Stimulated activated naive CD8-positive, alpha-beta T cell treated with anti-CD3 and anti-CD28 coated beads, Interleukin-15, amount 100 ng/mL, for 72 hours (primary cell): ENCODE results near the gene SRCIN1.

Experiments
- ATAC-seq: fragments of 150-1000 bp; cut with Tn5 transposase; 2 replicates; pipeline ENCODE4 v1.10.0; 2021; ENCODE audit warnings: mild to moderate bottlenecking, moderate library complexity
- DNase-seq, 2 donors: peaks; one replicate each; pipeline ENCODE4 v3.0.0; 2021 to 2022
- H3K27ac Mint-ChIP-seq, 2 donors: one replicate each; pipeline ENCODE4 v1.8.0; 2022; ENCODE audit warnings: mild to moderate bottlenecking in 2 of 2, mixed read lengths in 2 of 2, moderate library complexity in 2 of 2
- H3K27me3 Mint-ChIP-seq: one replicate; pipeline ENCODE4 v1.8.0; 2022; ENCODE audit warnings: mixed read lengths
- H3K4me1 Mint-ChIP-seq: one replicate; pipeline ENCODE4 v1.8.0; 2022; ENCODE audit warnings: mild to moderate bottlenecking, mixed read lengths
- H3K4me3 Mint-ChIP-seq, 2 donors: one replicate each; pipeline ENCODE4 v1.8.0; 2022; ENCODE audit warnings: mild to moderate bottlenecking in 2 of 2, mixed read lengths in 2 of 2, moderate library complexity in 1 of 2
- H3K9me3 Mint-ChIP-seq, 2 donors: one replicate each; pipeline ENCODE4 v1.8.0; 2022; ENCODE audit warnings: mixed read lengths in 2 of 2

The SRCIN1 gene

DNA sequence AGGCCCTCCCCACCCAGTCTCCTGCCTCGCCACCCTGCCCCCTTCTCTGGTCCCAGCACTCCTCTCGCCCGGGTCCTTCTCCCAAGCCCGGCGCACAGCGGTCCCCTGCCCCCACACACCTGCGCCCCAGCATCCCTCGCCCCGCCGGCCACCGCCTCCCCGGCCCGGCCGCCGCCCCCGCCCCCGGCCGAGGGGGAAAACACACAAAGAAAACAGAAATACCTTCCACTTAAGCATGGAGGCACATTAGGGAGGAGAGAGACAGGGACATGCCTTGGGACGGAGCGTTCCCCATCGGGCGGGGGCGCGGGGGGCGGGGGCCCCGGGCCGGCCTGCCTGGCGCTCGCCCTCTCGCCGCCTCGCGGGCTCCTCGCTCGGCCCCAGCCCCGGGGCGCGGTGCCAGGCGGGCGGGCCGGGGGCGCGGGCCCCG lies 326 bp downstream of the SRCIN1 start:
- Mint-ChIP-seq H3K27ac (no peak overlapping the region), H3K4me1 (peaks cover 37% of the 10 kb centered on the region), H3K27me3 (peaks cover 100% of the 10 kb centered on the region), H3K4me3 (peak overlapping the region; percentile 72 to 84), H3K9me3 (no peaks in the 10 kb centered on the region)
- ATAC-seq: peak; percentile 25
- DNase-seq: no peak

DNA sequence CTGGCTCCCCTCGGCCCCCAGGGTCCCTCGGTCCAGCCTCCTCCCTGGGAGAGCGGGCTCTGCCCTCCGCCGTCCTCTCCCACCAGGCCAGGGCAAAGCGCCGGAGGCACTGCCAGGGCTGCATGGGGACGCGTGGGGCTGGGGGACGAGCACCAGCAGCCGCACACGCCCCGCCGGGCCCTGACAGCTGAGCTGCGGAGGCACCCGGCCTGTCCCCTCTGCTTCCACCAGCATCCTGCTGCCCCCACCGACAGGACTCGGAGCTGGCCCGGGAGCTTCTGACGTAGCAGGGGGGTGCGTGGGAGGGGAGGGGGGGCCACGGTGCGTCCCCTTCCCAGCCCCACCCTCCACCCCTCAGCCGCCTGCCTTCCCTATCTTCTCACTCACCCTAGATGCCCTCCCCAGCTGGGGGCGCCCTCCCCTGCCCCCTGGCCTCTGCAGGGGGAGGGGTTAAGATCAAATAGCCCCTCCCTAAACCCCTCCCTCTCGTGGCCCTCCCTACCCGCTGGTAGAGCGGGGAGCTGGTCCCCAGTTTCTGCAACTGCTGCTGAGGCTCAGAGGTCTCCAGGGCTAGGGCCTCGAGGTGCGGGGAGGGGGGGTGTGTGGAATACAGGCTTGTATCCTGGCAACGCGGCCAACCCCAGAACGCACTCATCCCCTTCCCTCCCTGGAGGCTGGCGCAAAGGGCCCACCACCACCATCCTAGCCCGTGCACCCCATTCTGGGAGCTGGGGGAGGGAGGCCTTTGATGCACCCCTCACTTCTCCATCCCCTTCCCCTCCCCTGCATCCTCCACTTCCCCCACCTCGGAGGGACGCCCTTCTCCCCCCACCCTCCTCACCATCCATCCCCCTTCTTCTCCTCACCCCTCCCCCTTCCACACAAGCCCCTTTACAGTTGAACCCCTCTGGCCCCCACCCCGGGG lies 1.0 kb downstream of the SRCIN1 start:
- Mint-ChIP-seq H3K4me1 (peaks cover 37% of the 10 kb centered on the region), H3K27me3 (peaks cover 100% of the 10 kb centered on the region), H3K27ac (no peak overlapping the region), H3K9me3 (no peaks in the 10 kb centered on the region), H3K4me3 (peak overlapping the region; percentile 72 to 84)
- ATAC-seq: peak; percentile 42
- peak; percentile 35 to 43 for DNase-seq

DNA sequence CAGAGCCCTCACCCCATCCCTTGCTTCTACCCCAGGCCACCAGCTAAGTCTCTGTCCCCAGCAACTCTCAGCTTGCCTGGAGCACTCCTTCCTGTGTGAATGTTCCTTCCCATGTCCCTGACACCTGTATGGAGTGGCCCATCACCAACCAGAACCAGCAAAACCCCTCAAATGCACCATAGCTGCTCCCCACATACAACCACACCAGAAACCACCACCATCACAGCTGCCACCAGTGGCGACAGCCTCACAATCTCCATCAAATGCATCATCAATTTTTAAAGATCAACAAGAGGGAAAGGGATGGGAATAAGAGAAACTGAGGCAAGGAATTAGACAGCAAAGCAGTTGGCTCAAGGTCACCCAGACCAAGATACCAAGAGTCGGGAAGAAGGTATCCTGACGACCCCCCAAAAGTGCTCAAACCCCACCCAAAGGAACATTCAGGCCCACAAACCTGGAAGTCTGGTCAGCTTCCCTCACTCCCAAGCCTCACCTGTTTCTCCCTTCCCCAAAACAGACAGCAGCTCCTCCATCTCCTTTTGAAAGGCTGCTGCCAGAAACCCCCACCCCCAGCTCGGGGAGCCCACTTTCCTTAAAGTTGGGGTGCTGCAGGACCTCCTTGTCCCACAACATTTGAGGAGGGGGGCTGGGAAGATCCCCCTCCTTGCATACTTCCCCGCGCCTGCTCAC lies 1.8 kb downstream of the SRCIN1 start:
- Mint-ChIP-seq H3K27me3 (peaks cover 100% of the 10 kb centered on the region), H3K27ac (no peak overlapping the region), H3K4me1 (peaks cover 37% of the 10 kb centered on the region), H3K9me3 (no peaks in the 10 kb centered on the region), H3K4me3 (peak overlapping the region in 1 of 2 donors; percentile 1)
- ATAC-seq (no peak), DNase-seq (no peak)

DNA sequence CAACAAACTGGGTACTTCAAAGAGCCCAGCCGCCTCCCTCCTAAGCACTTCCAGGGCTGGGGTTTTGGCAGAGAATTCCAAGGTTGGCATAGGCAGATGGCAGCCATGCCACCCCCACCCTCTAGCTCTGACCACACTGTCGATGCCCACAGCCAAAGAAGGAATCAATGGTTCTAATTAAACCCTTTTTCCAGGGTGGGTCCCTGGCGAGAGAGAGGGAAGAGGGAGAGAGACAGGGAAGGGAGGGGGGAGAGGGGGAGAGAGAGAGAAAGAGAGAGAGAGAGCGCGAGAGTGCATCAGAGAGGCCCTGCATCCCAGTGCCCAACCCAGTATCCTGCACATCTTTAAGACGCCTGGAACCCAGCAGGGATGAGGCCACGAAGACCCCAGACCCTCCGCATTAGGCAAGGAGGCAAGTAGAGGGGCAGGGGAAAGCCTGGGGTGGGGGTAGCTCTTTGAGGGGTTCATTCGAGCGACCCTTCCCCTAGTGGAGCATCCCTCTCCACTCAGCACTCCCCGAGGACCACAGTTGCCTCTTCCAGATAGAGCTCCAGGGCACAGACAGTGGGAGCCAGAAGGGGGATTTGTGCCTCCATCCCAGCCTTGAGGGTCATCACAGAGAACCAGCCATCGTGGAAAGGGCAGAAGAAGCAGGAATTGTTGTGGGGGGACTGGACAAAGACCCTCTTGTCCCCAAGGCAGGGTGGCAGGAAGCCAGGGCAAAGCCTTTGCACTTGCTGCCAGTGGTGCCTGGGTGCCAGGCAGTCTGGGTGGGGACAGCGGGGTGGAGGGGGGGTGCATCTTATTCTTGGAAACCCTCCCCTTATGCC lies 2.6 kb downstream of the SRCIN1 start:
- Mint-ChIP-seq H3K4me1 (peaks cover 37% of the 10 kb centered on the region), H3K27ac (no peak overlapping the region), H3K9me3 (no peaks in the 10 kb centered on the region), H3K4me3 (no peak overlapping the region), H3K27me3 (peaks cover 100% of the 10 kb centered on the region)
- ATAC-seq (no peak), DNase-seq (no peak)

DNA sequence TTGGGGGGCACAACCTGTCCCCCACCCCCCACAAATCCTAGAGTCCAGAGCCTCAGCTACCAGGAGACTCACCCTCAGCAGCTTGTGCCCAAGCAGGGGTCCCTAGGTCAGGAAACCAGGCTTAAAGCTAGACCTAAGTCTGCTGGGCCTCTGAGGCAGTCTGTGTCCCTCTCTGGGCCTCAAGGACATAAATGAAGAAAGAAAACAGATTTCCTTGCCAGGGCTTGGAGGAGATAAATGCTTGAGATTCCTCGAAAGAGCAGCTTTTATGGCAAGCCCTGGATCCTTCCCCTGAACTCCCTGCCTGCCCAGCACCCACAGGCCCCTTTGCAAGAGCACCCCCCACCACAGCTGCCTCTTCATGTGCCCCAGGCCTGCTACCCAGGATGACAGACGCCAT lies 3.3 kb downstream of the SRCIN1 start:
- no peak overlapping the region for H3K4me3 Mint-ChIP-seq
- H3K9me3 Mint-ChIP-seq: no peaks in the 10 kb centered on the region
- peaks cover 39% of the 10 kb centered on the region for H3K4me1 Mint-ChIP-seq
- H3K27ac Mint-ChIP-seq: no peak overlapping the region
- peaks cover 100% of the 10 kb centered on the region for H3K27me3 Mint-ChIP-seq
- DNase-seq: no peak
- no peak for ATAC-seq

DNA sequence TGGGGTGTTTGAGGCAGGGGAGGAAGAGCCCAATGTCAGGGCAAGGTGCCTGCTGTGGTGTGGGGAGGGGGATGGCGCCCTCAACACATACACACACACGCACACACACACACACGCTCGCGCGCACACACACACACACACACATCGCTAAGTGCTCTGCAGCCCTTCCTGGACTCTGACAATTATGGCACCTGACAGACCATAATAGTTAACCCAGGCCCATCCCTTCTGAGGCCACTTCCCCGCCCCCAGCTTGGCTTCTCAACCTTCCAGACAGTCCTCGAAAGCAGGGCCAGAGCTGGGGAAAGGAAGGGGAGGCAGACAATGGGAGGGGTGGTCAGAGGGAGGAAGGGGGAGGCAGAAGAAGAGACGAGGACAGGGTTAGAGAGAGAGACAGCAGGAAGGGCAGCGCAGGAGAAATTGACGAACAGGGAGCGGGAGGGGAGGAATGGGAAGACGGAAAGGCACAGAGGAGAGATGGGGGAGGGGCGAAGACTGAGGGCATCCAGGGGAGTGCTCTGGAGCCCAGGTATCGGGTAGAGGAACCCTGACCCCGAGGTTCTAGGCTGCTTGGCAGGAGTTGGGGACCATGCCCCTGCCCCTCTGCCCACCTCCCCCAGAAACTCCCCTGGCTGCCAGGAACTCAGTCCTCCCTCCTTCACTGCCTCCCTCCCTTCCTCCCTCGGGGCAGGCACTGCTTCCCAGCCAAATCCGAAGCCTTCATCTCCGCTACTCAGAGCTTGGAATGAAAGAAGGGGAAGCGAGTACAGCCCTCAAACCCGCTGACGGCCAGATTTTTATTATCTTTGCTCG lies 4.0 kb downstream of the SRCIN1 start:
- Mint-ChIP-seq H3K4me3 (no peak overlapping the region), H3K27me3 (peaks cover 99% of the 10 kb centered on the region), H3K27ac (no peak overlapping the region), H3K4me1 (peaks cover 37% of the 10 kb centered on the region), H3K9me3 (no peaks in the 10 kb centered on the region)
- DNase-seq (no peak), ATAC-seq (no peak)

DNA sequence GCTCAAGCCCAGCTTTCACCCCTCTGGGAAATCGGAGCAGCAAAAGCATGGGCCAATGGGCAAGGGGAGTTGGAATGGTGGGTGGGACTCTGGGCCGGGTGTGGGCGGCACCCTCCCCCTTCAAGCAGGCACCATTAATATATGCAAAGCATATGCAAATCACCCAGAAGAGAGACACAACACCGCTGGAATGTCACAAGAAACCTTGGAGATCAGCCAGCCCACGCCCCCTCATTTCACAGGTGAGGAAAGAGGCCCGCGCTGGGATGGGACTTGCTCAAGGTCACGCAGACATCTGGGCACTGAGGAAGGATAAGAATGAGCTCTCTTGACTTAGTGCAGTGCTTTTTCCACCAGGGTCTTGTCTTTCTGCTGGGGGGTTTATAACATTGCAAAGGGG lies 4.8 kb downstream of the SRCIN1 start:
- no peak for DNase-seq
- H3K4me1 Mint-ChIP-seq: peaks cover 35% of the 10 kb centered on the region
- peaks cover 99% of the 10 kb centered on the region for H3K27me3 Mint-ChIP-seq
- H3K9me3 Mint-ChIP-seq: no peaks in the 10 kb centered on the region
- H3K27ac Mint-ChIP-seq: no peak overlapping the region
- H3K4me3 Mint-ChIP-seq: no peak overlapping the region
- ATAC-seq: no peak

DNA sequence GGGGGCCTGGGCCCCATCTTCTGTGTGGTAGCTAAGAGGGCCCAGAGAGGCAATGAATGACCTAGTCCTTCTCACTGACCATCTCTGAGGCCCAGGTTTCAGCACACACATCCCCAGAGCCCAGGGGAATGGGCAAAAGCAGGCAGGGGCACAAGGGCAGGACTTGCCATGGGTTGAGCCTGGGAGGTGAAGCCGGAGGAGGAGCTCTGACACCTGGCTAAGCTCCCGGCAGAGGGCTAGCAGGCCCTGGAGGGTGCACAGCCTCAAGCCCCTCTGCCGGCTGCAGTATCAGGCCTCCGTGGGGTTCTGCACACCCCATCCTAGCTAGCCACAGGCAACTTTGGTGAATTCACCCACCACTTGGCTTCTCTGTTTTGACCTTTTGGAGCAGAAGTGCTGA lies 5.3 kb downstream of the SRCIN1 start:
- H3K4me3 Mint-ChIP-seq: no peak overlapping the region
- no peak for DNase-seq
- peaks cover 35% of the 10 kb centered on the region for H3K4me1 Mint-ChIP-seq
- H3K27ac Mint-ChIP-seq: no peak overlapping the region
- ATAC-seq: no peak
- no peaks in the 10 kb centered on the region for H3K9me3 Mint-ChIP-seq
- peaks cover 99% of the 10 kb centered on the region for H3K27me3 Mint-ChIP-seq

DNA sequence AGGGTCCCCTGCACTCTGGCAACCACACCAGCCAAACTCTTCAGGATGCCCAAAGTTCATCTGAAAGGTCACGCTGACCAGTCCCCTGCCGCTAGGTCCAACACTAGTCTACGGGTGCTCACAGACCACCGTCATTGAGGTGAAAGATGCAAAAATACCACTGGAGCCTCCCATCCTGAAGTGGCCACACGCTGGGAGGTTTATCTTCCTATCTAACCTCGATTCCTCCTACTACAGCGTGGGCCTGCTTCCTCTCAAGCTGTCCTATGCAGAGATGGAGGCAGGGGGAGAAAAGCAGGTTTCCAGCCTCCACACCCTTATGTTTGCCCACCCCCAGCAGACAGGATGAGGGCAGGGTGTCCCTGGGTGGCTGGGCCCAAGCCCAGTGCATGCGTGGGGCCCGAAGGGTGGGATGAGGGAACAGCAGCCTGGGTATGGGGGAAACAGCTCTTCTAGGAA lies 6.3 kb downstream of the SRCIN1 start:
- Mint-ChIP-seq H3K27ac (no peak overlapping the region), H3K9me3 (no peaks in the 10 kb centered on the region), H3K4me3 (no peak overlapping the region), H3K4me1 (peaks cover 35% of the 10 kb centered on the region), H3K27me3 (peaks cover 99% of the 10 kb centered on the region)
- no peak for ATAC-seq
- no peak for DNase-seq

DNA sequence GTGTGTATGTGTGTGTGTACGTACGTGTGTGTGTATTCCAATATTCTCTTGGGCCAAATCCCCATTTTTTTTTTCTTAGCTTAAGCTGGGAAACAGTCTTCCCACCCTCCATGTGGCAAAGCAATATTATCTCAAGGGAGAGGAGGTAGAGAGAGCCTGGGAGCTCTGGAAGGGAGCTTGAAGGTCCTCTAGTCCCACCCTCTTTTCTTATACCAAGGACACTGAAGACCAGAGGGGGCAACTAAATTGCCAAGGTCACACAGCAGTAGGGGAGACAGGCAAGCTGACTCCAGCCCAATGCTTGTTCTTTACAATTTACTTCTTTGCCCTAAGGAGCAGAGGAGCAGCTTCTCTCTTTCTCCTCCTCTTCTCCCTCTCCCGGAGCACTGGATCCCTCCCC lies 6.8 kb downstream of the SRCIN1 start:
- no peak for DNase-seq
- H3K27ac Mint-ChIP-seq: no peak overlapping the region
- H3K4me3 Mint-ChIP-seq: no peak overlapping the region
- ATAC-seq: no peak
- no peaks in the 10 kb centered on the region for H3K9me3 Mint-ChIP-seq
- H3K27me3 Mint-ChIP-seq: peaks cover 99% of the 10 kb centered on the region
- H3K4me1 Mint-ChIP-seq: peaks cover 35% of the 10 kb centered on the region

DNA sequence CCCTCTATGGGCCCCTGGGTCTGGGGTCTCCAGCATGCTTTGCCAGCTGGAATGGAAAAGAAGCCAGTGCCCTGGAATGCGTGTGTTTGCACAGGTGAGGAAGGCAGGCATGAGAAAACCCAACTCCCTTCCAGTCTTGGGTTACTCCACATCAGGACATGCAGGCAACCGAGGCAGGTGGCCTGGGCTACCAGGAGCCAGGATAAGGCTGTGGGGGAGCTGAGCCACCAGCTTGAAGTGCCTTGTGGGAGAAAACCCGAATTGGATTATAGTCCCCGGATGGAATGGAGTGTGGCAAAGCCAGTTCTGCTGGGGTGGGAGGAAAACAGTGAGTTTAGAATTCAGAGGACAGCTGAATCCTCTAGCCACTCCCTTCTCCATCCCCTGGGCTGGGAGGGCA lies 7.2 kb downstream of the SRCIN1 start:
- Mint-ChIP-seq H3K27ac (no peak overlapping the region), H3K4me1 (peaks cover 35% of the 10 kb centered on the region), H3K27me3 (peaks cover 99% of the 10 kb centered on the region), H3K9me3 (no peaks in the 10 kb centered on the region), H3K4me3 (no peak overlapping the region)
- DNase-seq (peak; percentile 45 to 58), ATAC-seq (peak; percentile 74)

DNA sequence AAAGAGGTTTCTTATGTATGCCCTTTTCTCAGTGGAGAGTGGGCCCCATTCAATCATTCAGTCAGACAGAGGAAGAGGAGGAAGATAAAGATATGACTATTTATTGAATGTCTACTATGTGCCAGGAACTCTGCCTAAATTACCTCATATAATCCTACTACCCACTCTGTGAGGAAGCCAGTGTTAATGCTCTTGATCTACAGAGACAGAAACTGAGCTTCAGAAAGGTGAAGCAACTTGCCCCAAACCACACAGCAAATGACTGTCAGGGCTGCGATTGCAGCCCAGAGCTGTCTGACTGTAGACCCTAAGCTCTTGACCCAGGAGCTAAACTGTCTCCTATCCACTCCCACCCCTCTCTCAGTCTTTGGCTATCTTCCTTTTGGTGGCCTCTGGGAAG lies 8.4 kb downstream of the SRCIN1 start:
- peak; percentile 71 for ATAC-seq

DNA sequence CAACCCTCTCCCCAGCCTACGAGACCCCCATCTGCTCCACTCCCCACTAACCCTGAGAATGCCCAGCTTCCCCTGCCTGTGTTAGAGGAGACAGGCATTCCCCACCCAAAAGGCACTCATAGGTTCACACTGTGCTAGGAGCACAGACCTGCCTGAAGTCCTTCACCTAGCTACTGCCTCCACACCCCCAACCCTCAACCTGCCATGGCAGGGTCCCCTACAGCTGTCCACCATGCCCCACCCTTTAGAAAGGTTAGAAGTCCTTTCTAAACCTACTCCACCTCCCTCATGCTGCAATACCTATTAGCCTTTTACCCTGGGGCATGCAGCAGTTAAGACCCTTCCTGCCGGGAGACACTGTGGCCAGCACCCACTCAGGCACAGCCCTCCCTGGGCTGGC lies 9.1 kb downstream of the SRCIN1 start:
- H3K27me3 Mint-ChIP-seq: peaks cover 99% of the 10 kb centered on the region
- no peak overlapping the region for H3K27ac Mint-ChIP-seq
- peaks cover 42% of the 10 kb centered on the region for H3K4me1 Mint-ChIP-seq
- no peak overlapping the region for H3K4me3 Mint-ChIP-seq
- DNase-seq (no peak), ATAC-seq (no peak)
- H3K9me3 Mint-ChIP-seq: no peaks in the 10 kb centered on the region

More for the DNA sequence above, 8.4 kb downstream of the SRCIN1 start:
- Mint-ChIP-seq H3K4me1 (peaks cover 42% of the 10 kb centered on the region), H3K9me3 (no peaks in the 10 kb centered on the region), H3K4me3 (no peak overlapping the region), H3K27me3 (peaks cover 99% of the 10 kb centered on the region), H3K27ac (no peak overlapping the region)
- no peak for DNase-seq

DNA sequence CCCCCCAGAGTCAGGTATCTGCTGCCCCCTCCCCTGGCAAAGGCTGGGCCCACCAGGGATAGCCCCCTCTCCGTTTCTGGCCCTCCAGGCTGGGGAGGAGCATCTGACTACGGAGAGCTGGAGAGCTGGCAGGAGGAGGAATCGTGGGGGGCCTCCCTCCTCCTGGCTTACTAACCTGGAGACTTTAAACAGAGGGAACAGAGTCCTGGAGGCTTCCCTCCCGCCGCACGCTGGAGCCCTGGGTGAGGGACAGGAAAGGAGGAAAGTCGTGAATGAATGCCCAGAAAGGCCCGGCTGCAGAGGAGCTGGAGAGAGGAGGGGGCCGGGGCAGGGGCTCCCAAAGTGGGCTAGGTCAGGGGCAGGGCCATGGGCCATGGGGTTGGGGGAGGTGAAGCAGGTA lies 9.9 kb downstream of the SRCIN1 start:
- Mint-ChIP-seq H3K27ac (no peak overlapping the region), H3K9me3 (no peaks in the 10 kb centered on the region), H3K4me3 (no peak overlapping the region), H3K4me1 (peaks cover 42% of the 10 kb centered on the region), H3K27me3 (peaks cover 99% of the 10 kb centered on the region)
- ATAC-seq: no peak
- DNase-seq: no peak

DNA sequence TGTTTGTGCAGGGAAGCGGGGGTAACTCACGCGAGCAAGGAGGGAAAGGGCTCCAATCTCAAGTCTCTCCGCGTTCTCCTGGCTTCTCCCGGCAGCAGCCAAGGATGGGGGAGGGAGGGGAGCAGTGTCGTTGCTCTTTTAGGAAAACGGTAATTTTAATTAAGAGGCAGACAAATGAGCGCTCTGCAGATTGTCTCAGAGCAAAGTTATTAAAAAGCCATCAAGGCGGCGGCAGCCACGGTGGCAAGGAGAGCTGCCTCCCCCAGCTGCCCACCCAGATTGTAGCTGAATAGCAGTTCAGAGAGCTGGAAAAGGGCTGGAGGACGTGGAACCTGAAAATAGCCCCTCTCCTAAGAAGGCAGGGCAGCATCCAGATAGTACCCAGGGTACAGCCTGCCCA lies 11.6 kb downstream of the SRCIN1 start:
- DNase-seq (no peak), ATAC-seq (no peak)
- no peaks in the 10 kb centered on the region for H3K9me3 Mint-ChIP-seq
- H3K4me1 Mint-ChIP-seq: peaks cover 43% of the 10 kb centered on the region
- H3K4me3 Mint-ChIP-seq: no peak overlapping the region
- no peak overlapping the region for H3K27ac Mint-ChIP-seq
- peaks cover 98% of the 10 kb centered on the region for H3K27me3 Mint-ChIP-seq
